DOHH2 (cell line): ENCODE measurements around the gene NLGN3.

Experiments used
- H3F3A ChIP-seq: fragments of 200-600 bp; sonication (generic), shearing (Covaris generic); 2 replicates; pipeline ENCODE4 v1.6.0; 2016; ENCODE audit warnings: antibody characterized with exemption, mild to moderate bottlenecking; ENCODE audit not compliant: control insufficient read depth, insufficient read depth
- H3K27ac ChIP-seq: fragments of 200-600 bp; sonication (generic); 2 replicates; pipeline ENCODE4 v1.5.1; 2014; ENCODE audit warnings: low read depth, mild to moderate bottlenecking, low read length, moderate library complexity
- H3K27me3 ChIP-seq: fragments of 200-600 bp; sonication (generic); 2 replicates; pipeline ENCODE4 v1.6.1; 2014; ENCODE audit warnings: mild to moderate bottlenecking, low read length, mixed read lengths; ENCODE audit not compliant: control insufficient read depth
- H3K36me3 ChIP-seq: fragments of 200-600 bp; sonication (generic); 2 replicates; pipeline ENCODE4 v1.6.1; 2014; ENCODE audit warnings: mild to moderate bottlenecking, low read length, moderate library complexity, mixed read lengths; ENCODE audit not compliant: control insufficient read depth
- H3K4me1 ChIP-seq: fragments of 200-600 bp; sonication (generic); 2 replicates; pipeline ENCODE4 v1.6.1; 2014; ENCODE audit warnings: mild to moderate bottlenecking, low read length, mixed read lengths; ENCODE audit not compliant: control insufficient read depth
- H3K4me2 ChIP-seq: fragments of 200-600 bp; sonication (generic); 2 replicates; pipeline ENCODE4 v1.6.0; 2014; ENCODE audit warnings: mild to moderate bottlenecking, low read length, moderate library complexity
- H3K4me3 ChIP-seq: fragments of 200-600 bp; sonication (generic); 2 replicates; pipeline ENCODE4 v1.5.1; 2014; ENCODE audit warnings: mild to moderate bottlenecking, low read length, mixed read lengths
- H3K79me2 ChIP-seq: fragments of 200-600 bp; sonication (generic); 2 replicates; pipeline ENCODE4 v1.6.1; 2014; ENCODE audit warnings: mild to moderate bottlenecking, low read length, mixed read lengths; ENCODE audit not compliant: control insufficient read depth
- H3K9me2 ChIP-seq: fragments of 200-600 bp; sonication (generic); replicated peaks from 2 replicates; pipeline ENCODE4 v1.6.1; 2014; ENCODE audit warnings: mild to moderate bottlenecking, low read length, mixed read lengths; ENCODE audit not compliant: control insufficient read depth
- H3K9me3 ChIP-seq: fragments of 200-600 bp; sonication (generic); 2 replicates; pipeline ENCODE4 v1.6.1; 2014; ENCODE audit warnings: antibody characterized with exemption, low read length, mixed read lengths; ENCODE audit not compliant: control insufficient read depth, insufficient read depth
- H4K20me1 ChIP-seq: fragments of 200-600 bp; sonication (generic); 2 replicates; pipeline ENCODE4 v1.6.0; 2014; ENCODE audit warnings: low read depth, mild to moderate bottlenecking, antibody characterized with exemption, low read length, moderate library complexity; ENCODE audit not compliant: control insufficient read depth, insufficient read depth
- EZH2phosphoT487 ChIP-seq: fragments of 200-600 bp; sonication (generic); IDR thresholded peaks from 2 replicates; pipeline ENCODE4 v1.6.1; 2017; ENCODE audit warnings: borderline replicate concordance, mild to moderate bottlenecking, antibody characterized with exemption, low read length, moderate library complexity, mixed read lengths
- TF ChIP-seq, protein P1 (sequence below): fragments of 200-600 bp; sonication (generic); IDR thresholded peaks from one replicate; pipeline ENCODE4 v1.5.1; 2014; ENCODE audit warnings: antibody characterized with exemption, mild to moderate bottlenecking, low read depth, low read length; ENCODE audit not compliant: poor library complexity, severe bottlenecking

The NLGN3 gene

DNA sequence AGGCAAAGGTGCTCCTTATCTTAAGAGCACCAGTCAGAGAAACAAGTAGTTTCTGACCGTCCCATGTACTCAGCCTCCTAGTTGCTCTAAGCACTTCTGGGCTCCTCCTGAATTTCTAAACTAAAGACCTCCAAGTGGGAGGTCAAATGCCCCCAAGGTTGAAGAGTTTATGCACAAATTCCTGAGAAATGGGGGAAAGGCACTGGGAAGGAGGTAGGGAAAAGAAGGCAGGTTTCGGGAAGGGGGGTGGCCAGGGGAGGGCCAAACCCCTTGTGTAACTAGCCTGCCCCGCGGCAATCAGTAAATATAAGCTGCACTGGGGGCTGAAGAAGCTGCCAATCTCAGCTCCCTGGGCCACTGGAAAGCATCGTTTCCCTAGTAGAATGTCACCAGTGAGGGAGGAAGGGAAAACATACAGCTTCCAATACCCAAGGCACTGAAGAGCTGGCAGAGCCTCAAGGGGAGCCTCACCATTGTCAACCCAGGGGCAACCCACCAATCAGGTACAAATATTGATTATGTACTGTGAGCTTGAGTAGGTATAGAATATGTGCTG, 45.6 kb upstream of the NLGN3 start:
- no peak for TF ChIP-seq EZH2phosphoT487
- TF ChIP-seq, protein P1, sequence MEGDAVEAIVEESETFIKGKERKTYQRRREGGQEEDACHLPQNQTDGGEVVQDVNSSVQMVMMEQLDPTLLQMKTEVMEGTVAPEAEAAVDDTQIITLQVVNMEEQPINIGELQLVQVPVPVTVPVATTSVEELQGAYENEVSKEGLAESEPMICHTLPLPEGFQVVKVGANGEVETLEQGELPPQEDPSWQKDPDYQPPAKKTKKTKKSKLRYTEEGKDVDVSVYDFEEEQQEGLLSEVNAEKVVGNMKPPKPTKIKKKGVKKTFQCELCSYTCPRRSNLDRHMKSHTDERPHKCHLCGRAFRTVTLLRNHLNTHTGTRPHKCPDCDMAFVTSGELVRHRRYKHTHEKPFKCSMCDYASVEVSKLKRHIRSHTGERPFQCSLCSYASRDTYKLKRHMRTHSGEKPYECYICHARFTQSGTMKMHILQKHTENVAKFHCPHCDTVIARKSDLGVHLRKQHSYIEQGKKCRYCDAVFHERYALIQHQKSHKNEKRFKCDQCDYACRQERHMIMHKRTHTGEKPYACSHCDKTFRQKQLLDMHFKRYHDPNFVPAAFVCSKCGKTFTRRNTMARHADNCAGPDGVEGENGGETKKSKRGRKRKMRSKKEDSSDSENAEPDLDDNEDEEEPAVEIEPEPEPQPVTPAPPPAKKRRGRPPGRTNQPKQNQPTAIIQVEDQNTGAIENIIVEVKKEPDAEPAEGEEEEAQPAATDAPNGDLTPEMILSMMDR: no peak
- no peaks in the 10 kb centered on the region for H3K9me2 ChIP-seq
- peaks cover 25% of the 10 kb centered on the region for H3K4me1 ChIP-seq
- H3K4me2 ChIP-seq: no peak overlapping the region
- H3K4me3 ChIP-seq: no peak overlapping the region
- no peaks in the 10 kb centered on the region for H3K79me2 ChIP-seq
- no peaks in the 10 kb centered on the region for H3K9me3 ChIP-seq
- no peak overlapping the region for H3K27ac ChIP-seq
- no peaks in the 10 kb centered on the region for H3K27me3 ChIP-seq
- H3F3A ChIP-seq: no peaks in the 10 kb centered on the region
- H3K36me3 ChIP-seq: no peaks in the 10 kb centered on the region
- H4K20me1 ChIP-seq: no peaks in the 10 kb centered on the region

DNA sequence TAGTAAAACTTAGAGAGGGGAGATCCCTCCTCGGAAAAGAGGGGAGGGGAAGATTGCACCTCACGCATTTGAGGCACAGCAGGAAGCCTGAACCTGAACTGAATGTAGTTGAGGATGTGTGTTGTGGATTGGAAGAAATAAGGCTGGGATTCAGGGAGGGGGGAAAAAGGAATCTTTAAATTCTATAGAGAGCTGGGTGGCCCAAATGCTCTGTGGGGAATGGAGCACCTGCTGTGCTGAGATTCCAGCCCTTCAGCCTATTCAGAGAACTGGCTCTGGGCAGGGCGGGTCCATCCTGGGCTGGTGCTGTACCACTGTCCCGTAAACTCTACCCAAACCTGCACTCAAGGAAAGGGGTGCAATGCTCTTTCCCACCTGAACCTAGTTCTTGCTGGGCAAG, 44.9 kb upstream of the NLGN3 start:
- Histone ChIP-seq H3K27ac (no peak overlapping the region), H3K36me3 (no peaks in the 10 kb centered on the region), H3K9me3 (no peaks in the 10 kb centered on the region), H3K27me3 (no peaks in the 10 kb centered on the region), H3K4me2 (no peak overlapping the region), H3K9me2 (no peaks in the 10 kb centered on the region), H3K4me1 (peaks cover 29% of the 10 kb centered on the region), H3K79me2 (no peaks in the 10 kb centered on the region), H3K4me3 (no peak overlapping the region), H4K20me1 (no peaks in the 10 kb centered on the region), H3F3A (no peaks in the 10 kb centered on the region)
- TF ChIP-seq EZH2phosphoT487: no peak
- TF ChIP-seq, protein P1: no peak

DNA sequence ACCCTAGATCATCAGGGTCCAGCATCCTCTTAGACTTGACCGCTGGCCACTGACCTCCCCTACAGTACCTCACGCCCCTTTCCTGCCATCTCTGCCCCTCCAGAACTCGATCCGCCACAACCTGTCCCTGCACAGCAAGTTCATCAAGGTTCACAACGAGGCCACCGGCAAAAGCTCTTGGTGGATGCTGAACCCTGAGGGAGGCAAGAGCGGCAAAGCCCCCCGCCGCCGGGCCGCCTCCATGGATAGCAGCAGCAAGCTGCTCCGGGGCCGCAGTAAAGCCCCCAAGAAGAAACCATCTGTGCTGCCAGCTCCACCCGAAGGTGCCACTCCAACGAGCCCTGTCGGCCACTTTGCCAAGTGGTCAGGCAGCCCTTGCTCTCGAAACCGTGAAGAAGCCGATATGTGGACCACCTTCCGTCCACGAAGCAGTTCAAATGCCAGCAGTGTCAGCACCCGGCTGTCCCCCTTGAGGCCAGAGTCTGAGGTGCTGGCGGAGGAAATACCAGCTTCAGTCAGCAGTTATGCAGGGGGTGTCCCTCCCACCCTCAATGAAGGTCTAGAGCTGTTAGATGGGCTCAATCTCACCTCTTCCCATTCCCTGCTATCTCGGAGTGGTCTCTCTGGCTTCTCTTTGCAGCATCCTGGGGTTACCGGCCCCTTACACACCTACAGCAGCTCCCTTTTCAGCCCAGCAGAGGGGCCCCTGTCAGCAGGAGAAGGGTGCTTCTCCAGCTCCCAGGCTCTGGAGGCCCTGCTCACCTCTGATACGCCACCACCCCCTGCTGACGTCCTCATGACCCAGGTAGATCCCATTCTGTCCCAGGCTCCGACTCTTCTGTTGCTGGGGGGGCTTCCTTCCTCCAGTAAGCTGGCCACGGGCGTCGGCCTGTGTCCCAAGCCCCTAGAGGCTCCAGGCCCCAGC, 43.8 kb upstream of the NLGN3 start:
- H3K4me1 ChIP-seq: peaks cover 23% of the 10 kb centered on the region
- H3K79me2 ChIP-seq: no peaks in the 10 kb centered on the region
- H3K9me2 ChIP-seq: no peaks in the 10 kb centered on the region
- no peak for TF ChIP-seq EZH2phosphoT487
- TF ChIP-seq, protein P1: no peak
- H3K27me3 ChIP-seq: no peaks in the 10 kb centered on the region
- no peaks in the 10 kb centered on the region for H3F3A ChIP-seq
- no peaks in the 10 kb centered on the region for H3K9me3 ChIP-seq
- H3K36me3 ChIP-seq: no peaks in the 10 kb centered on the region
- no peak overlapping the region for H3K4me3 ChIP-seq
- no peak overlapping the region for H3K4me2 ChIP-seq
- no peak overlapping the region for H3K27ac ChIP-seq
- H4K20me1 ChIP-seq: no peaks in the 10 kb centered on the region
